HepG2 (cell line): ENCODE results near the gene KCNJ14. TPM values are rescaled to one million over a fixed set of nuclear protein-coding genes. Genes with fewer than 3 reads are reported as not detected.

Experiments
- CBX2 ChIP-seq, 2 experiments: fragments of 200-600 bp in 1 of 2; sonication (generic); formaldehyde crosslinking in 1 of 2; IDR thresholded peaks; 2 replicates each; pipeline versions ENCODE4 v1.7.0 to v1.8.1; 2018 to 2022; ENCODE audit warnings: low read depth in 2 of 2, low read length in 1 of 2, mild to moderate bottlenecking in 1 of 2, missing genetic modification reagents in 1 of 2
- CREM ChIP-seq, 2 experiments: sonication (generic) in 1 of 2; formaldehyde crosslinking in 1 of 2; IDR thresholded peaks; 2 replicates each; pipeline versions ENCODE4 v1.4.0 to v1.6.1; 2016 to 2020; ENCODE audit warnings: antibody characterized with exemption in 1 of 2, mild to moderate bottlenecking in 1 of 2, missing genetic modification reagents in 1 of 2
- HOXA7 ChIP-seq: sonication (generic); formaldehyde crosslinking; IDR thresholded peaks from 2 replicates; pipeline ENCODE4 v1.8.1; 2022; ENCODE audit warnings: mild to moderate bottlenecking, missing genetic modification reagents, moderate library complexity
- IKZF4 ChIP-seq: sonication (generic); formaldehyde crosslinking; IDR thresholded peaks from 2 replicates; pipeline ENCODE4 v1.5.1; 2020; ENCODE audit warnings: borderline replicate concordance, mild to moderate bottlenecking, low read depth, missing genetic modification reagents; ENCODE audit errors: not compliant biosample characterization
- KAT8 ChIP-seq: IDR thresholded peaks from 2 replicates; pipeline ENCODE4 v1.6.1; 2016; ENCODE audit warnings: missing genetic modification reagents, missing compliant biosample characterization
- KDM6A ChIP-seq: IDR thresholded peaks from 2 replicates; pipeline ENCODE4 v1.6.1; 2016; ENCODE audit warnings: low read depth
- NR2F6 ChIP-seq, 2 experiments: IDR thresholded peaks; 2 replicates each; pipeline ENCODE4 v1.6.1; 2016; ENCODE audit warnings: antibody characterized with exemption in 1 of 2, mild to moderate bottlenecking in 1 of 2
- PAF1 ChIP-seq: IDR thresholded peaks from 2 replicates; pipeline ENCODE4 v1.6.1; 2016; ENCODE audit warnings: missing genetic modification reagents, missing compliant biosample characterization
- PHF5A ChIP-seq: IDR thresholded peaks from one replicate; pipeline ENCODE4 v1.6.1; 2018; ENCODE audit warnings: low read depth, missing genetic modification reagents; ENCODE audit not compliant: unreplicated experiment
- ZFP41 ChIP-seq: sonication (generic); formaldehyde crosslinking; IDR thresholded peaks from 2 replicates; pipeline ENCODE4 v1.4.0; 2020; ENCODE audit warnings: mild to moderate bottlenecking, missing genetic modification reagents, borderline replicate concordance
- ZNF124 ChIP-seq: sonication (generic); formaldehyde crosslinking; IDR thresholded peaks from 2 replicates; pipeline ENCODE4 v1.4.0; 2020; ENCODE audit warnings: missing genetic modification reagents
- ZNF180 ChIP-seq: sonication (generic); formaldehyde crosslinking; IDR thresholded peaks from 2 replicates; pipeline ENCODE4 v1.4.0; 2020; ENCODE audit warnings: low read depth, missing genetic modification reagents, borderline replicate concordance
- ZNF557 ChIP-seq: sonication (generic); formaldehyde crosslinking; IDR thresholded peaks from 2 replicates; pipeline ENCODE4 v1.4.0; 2020; ENCODE audit warnings: missing genetic modification reagents
- ZNF713 ChIP-seq: sonication (generic); formaldehyde crosslinking; IDR thresholded peaks from 2 replicates; pipeline ENCODE4 v1.4.0; 2020; ENCODE audit warnings: mild to moderate bottlenecking, missing genetic modification reagents
- polyA plus RNA-seq, 8 experiments: library from polyadenylated mRNA; depleted of rRNA in 3 of 8; stranded (reverse) in 7 of 8; unstranded in 1 of 8; fragments of >200 nt; fragmentation: Illumina TruSeq in 4 of 8; extraction: Trizol in 4 of 8; gene quantifications; 2 replicates each; pipeline versions ENCODE4 v1.2.1 to v1.2.3, GENCODE V29; 2011 to 2016; ENCODE audit warnings: low read depth in 4 of 8, missing spikeins in 1 of 8, mixed read lengths in 1 of 8; ENCODE audit not compliant: insufficient read depth in 1 of 8
- total RNA-seq, 5 experiments: library from RNA; depleted of rRNA; stranded (reverse); fragments of >200 nt; fragmentation: Illumina TruSeq; extraction: Trizol; gene quantifications; 2 replicates each; pipeline ENCODE4 v1.2.3, GENCODE V29; 2016; ENCODE audit warnings: low read depth in 1 of 5
- TF ChIP-seq, protein P1 (sequence below): sonication (generic); formaldehyde crosslinking; IDR thresholded peaks from 2 replicates; pipeline ENCODE4 v1.5.0; 2020; ENCODE audit warnings: missing genetic modification reagents, mild to moderate bottlenecking, borderline replicate concordance
- TF ChIP-seq, protein P2 (sequence below): sonication (generic); formaldehyde crosslinking; IDR thresholded peaks from 2 replicates; pipeline ENCODE4 v1.4.0; 2020; ENCODE audit warnings: low read depth, mild to moderate bottlenecking, missing genetic modification reagents
- TF ChIP-seq, protein P3 (sequence below): sonication (generic); formaldehyde crosslinking; IDR thresholded peaks from 2 replicates; pipeline ENCODE4 v1.9.0; 2021; ENCODE audit warnings: mild to moderate bottlenecking, missing genetic modification reagents
- TF ChIP-seq, protein P4 (sequence below): sonication (generic); formaldehyde crosslinking; IDR thresholded peaks from 2 replicates; pipeline ENCODE4 v1.4.0; 2020; ENCODE audit warnings: mild to moderate bottlenecking, missing genetic modification reagents

Gene KCNJ14
- total and polyA plus RNA-seq, 2 of the 13 experiments (the other 11 are each of a cell fraction or from before 2014, with no cell fraction given): 0.20 to 0.51 TPM

DNA sequence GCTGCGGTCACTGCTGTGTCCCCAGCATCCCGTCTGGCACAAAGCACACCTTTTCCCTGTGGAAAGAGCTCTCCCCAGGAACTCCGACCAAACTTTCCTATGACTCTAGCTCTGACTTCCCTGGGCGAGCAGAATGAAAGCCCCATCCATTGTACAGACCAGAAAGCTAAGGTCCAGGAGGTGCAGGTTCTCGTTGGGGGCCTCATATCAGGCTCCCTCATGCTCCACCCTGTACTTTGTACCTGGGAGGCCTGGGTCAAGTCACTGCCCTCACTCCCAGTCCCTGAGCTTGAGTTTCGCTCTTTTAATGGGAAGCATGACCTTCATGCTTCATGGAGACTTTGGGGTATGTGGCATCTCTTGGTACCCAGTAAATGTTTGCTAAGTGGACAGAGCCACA is 32.2 kb downstream of the KCNJ14 start (continued):
- TF ChIP-seq CREM (IDR thresholded peaks at IDR 0.05): no peak
- TF ChIP-seq CREM (CRISPR knock-in tag; IDR thresholded peaks at IDR 0.05): no peak
- TF ChIP-seq, protein P1, sequence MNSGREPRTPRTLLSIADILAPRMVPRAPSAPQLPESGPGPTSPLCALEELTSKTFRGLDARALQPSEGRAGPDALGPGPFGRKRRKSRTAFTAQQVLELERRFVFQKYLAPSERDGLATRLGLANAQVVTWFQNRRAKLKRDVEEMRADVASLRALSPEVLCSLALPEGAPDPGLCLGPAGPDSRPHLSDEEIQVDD: no peak
- TF ChIP-seq ZNF713 (CRISPR knock-in tag): no peak
- TF ChIP-seq HOXA7 (CRISPR knock-in tag): no peak
- no peak for TF ChIP-seq IKZF4 (CRISPR knock-in tag)
- no peak for TF ChIP-seq ZNF180
- TF ChIP-seq ZFP41 (CRISPR knock-in tag): no peak
- TF ChIP-seq ZNF124 (CRISPR knock-in tag): no peak
- TF ChIP-seq PAF1 (CRISPR knock-in tag): no peak
- TF ChIP-seq, protein P2, sequence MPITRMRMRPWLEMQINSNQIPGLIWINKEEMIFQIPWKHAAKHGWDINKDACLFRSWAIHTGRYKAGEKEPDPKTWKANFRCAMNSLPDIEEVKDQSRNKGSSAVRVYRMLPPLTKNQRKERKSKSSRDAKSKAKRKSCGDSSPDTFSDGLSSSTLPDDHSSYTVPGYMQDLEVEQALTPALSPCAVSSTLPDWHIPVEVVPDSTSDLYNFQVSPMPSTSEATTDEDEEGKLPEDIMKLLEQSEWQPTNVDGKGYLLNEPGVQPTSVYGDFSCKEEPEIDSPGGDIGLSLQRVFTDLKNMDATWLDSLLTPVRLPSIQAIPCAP (CRISPR knock-in tag): no peak
- TF ChIP-seq, protein P3, sequence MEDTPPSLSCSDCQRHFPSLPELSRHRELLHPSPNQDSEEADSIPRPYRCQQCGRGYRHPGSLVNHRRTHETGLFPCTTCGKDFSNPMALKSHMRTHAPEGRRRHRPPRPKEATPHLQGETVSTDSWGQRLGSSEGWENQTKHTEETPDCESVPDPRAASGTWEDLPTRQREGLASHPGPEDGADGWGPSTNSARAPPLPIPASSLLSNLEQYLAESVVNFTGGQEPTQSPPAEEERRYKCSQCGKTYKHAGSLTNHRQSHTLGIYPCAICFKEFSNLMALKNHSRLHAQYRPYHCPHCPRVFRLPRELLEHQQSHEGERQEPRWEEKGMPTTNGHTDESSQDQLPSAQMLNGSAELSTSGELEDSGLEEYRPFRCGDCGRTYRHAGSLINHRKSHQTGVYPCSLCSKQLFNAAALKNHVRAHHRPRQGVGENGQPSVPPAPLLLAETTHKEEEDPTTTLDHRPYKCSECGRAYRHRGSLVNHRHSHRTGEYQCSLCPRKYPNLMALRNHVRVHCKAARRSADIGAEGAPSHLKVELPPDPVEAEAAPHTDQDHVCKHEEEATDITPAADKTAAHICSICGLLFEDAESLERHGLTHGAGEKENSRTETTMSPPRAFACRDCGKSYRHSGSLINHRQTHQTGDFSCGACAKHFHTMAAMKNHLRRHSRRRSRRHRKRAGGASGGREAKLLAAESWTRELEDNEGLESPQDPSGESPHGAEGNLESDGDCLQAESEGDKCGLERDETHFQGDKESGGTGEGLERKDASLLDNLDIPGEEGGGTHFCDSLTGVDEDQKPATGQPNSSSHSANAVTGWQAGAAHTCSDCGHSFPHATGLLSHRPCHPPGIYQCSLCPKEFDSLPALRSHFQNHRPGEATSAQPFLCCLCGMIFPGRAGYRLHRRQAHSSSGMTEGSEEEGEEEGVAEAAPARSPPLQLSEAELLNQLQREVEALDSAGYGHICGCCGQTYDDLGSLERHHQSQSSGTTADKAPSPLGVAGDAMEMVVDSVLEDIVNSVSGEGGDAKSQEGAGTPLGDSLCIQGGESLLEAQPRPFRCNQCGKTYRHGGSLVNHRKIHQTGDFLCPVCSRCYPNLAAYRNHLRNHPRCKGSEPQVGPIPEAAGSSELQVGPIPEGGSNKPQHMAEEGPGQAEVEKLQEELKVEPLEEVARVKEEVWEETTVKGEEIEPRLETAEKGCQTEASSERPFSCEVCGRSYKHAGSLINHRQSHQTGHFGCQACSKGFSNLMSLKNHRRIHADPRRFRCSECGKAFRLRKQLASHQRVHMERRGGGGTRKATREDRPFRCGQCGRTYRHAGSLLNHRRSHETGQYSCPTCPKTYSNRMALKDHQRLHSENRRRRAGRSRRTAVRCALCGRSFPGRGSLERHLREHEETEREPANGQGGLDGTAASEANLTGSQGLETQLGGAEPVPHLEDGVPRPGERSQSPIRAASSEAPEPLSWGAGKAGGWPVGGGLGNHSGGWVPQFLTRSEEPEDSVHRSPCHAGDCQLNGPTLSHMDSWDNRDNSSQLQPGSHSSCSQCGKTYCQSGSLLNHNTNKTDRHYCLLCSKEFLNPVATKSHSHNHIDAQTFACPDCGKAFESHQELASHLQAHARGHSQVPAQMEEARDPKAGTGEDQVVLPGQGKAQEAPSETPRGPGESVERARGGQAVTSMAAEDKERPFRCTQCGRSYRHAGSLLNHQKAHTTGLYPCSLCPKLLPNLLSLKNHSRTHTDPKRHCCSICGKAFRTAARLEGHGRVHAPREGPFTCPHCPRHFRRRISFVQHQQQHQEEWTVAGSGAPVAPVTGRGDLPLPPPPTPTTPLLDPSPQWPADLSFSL (CRISPR knock-in tag): no peak
- TF ChIP-seq CBX2 (IDR thresholded peaks at IDR 0.05; ENCODE audit: low read depth, low read length): no peak
- TF ChIP-seq CBX2 (CRISPR knock-in tag; IDR thresholded peaks at IDR 0.05; ENCODE audit: low read depth): no peak
- TF ChIP-seq NR2F6 (IDR thresholded peaks at IDR 0.05): peak; percentile 49; the same call in 1 of the 2 replicates
- TF ChIP-seq NR2F6 (CRISPR knock-in tag; IDR thresholded peaks at IDR 0.05): peak; percentile 52; the same call in 1 of the 2 replicates
- 0 out of 2 replicates have a peak, but pooled peaks have one; percentile 52 for TF ChIP-seq KDM6A
- TF ChIP-seq KAT8: no peak
- TF ChIP-seq PHF5A: no peak
- TF ChIP-seq, protein P4, sequence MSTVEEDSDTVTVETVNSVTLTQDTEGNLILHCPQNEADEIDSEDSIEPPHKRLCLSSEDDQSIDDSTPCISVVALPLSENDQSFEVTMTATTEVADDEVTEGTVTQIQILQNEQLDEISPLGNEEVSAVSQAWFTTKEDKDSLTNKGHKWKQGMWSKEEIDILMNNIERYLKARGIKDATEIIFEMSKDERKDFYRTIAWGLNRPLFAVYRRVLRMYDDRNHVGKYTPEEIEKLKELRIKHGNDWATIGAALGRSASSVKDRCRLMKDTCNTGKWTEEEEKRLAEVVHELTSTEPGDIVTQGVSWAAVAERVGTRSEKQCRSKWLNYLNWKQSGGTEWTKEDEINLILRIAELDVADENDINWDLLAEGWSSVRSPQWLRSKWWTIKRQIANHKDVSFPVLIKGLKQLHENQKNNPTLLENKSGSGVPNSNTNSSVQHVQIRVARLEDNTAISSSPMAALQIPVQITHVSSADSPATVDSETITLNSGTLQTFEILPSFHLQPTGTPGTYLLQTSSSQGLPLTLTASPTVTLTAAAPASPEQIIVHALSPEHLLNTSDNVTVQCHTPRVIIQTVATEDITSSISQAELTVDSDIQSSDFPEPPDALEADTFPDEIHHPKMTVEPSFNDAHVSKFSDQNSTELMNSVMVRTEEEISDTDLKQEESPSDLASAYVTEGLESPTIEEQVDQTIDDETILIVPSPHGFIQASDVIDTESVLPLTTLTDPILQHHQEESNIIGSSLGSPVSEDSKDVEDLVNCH: no peak
- TF ChIP-seq ZNF557: no peak
